HG02610 (cell line): ENCODE results near the gene SAP30L.

Source experiments
- ATAC-seq: cut with Tn5 transposase; IDR thresholded peaks from one replicate; pipeline ENCODE4 v1.9.1; 2021; ENCODE audit warnings: mild to moderate bottlenecking, moderate library complexity; ENCODE audit not compliant: unreplicated experiment

The SAP30L gene

GRCh38 chr5:154460172-154460571, 14.4 kb downstream of the SAP30L start:
- no peak for ATAC-seq

- no peak for ATAC-seq
Measured at GRCh38 chr5:154461531-154461930, 15.7 kb downstream of the SAP30L start.

GRCh38 chr5:154464438-154464837, 18.6 kb downstream of the SAP30L start:
- no peak for ATAC-seq

- no peak for ATAC-seq
Measured at GRCh38 chr5:154465169-154465568, 19.4 kb downstream of the SAP30L start.

GRCh38 chr5:154466147-154466546, 20.4 kb downstream of the SAP30L start:
- no peak for ATAC-seq

- no peak for ATAC-seq
Measured at GRCh38 chr5:154466671-154467070, 20.9 kb downstream of the SAP30L start.

GRCh38 chr5:154467655-154468354, 22.0 kb downstream of the SAP30L start:
- peak; percentile 94 for ATAC-seq

- ATAC-seq: no peak
Measured at GRCh38 chr5:154470137-154470536, 24.3 kb downstream of the SAP30L start.

GRCh38 chr5:154470947-154471870, 25.4 kb downstream of the SAP30L start:
- no peak for ATAC-seq

GRCh38 chr5:154472871-154473580, 27.2 kb downstream of the SAP30L start:
- no peak for ATAC-seq

- ATAC-seq: no peak
Measured at GRCh38 chr5:154473581-154474283, 27.9 kb downstream of the SAP30L start.

GRCh38 chr5:154474396-154475334, 28.9 kb downstream of the SAP30L start:
- no peak for ATAC-seq

- no peak for ATAC-seq
Measured at GRCh38 chr5:154475591-154476353, 30.0 kb downstream of the SAP30L start.

GRCh38 chr5:154476354-154477205, 30.8 kb downstream of the SAP30L start:
- no peak for ATAC-seq

GRCh38 chr5:154477382-154478223, 31.8 kb downstream of the SAP30L start:
- no peak for ATAC-seq

GRCh38 chr5:154478224-154478565, 32.4 kb downstream of the SAP30L start, which contains the start of gene HAND1:
HAND1 (minus strand) TSS chr5:154478227; CDS start chr5:154478008, 219 bp downstream.
- ATAC-seq: no peak

GRCh38 chr5:154478752-154479159, 33.0 kb downstream of the SAP30L start:
- no peak for ATAC-seq
